Measurements from ENCODE around the gene PLXNA4. TPM values are rescaled to one million over a fixed set of nuclear protein-coding genes. Genes with fewer than 3 reads are reported as not detected.

The PLXNA4 gene
- total RNA-seq, 2 donors from 2014 or later: 9.5 to 18.0 TPM

DNA sequence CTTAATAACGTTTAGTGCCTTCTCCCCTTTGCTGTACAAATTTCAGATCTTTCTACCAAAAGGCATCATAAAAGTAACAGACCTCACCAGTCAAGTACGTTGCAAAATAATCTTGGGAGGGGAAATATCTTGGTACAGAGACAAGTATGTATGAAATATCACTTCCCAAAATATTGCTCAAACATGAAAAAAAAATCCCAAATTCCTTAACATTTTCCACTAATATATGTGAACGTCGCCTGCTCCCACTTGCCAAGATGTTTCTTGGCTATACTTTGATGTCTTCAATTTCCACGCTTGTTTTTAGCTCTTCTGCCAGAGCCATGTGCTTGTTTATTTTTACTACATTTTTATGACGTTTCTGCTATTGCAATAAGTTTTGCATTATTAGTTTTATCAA lies 223.5 kb downstream of the PLXNA4 start:
- Histone ChIP-seq H3K9me3 (no peaks in the 10 kb centered on the region), H3K27ac (no peak overlapping the region), H3K4me3 (no peak overlapping the region), H3K36me3 (no peaks in the 10 kb centered on the region), H3K27me3 (no peaks in the 10 kb centered on the region), H3K4me1 (peaks cover 0 to 13% of the 10 kb centered on the region in 2 donors)
- no peak for DNase-seq (ENCODE audit: low spot score)
- TF ChIP-seq CTCF (IDR thresholded peaks at IDR 0.05): no peak

DNA sequence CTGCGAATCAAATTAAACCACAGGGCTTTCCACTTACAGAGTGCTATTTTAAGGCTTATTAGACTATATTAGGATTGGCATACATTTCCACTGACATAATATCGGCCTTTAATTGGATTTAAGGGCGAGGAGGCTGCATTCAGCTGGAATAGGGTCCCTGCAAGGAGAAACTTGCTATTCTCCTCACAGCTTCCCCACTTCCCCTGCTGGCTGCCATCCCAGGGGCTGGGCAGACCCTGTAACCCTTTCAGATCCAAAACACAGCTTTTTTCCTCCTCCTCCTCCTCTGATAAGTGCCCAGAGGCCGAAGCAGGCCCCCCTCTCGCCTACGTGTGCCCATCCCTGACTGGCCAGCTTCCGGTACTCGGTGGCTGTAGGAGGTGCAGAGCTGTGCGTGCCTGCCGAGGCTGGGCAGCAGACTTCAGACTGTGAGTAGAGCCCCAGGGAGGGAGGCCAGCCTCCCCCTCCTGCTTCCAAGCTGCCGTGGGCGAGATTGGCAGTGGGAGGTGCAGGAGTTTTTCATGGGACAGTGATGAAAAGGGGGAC lies 224.2 kb downstream of the PLXNA4 start:
- H3K4me3 ChIP-seq: no peak overlapping the region
- H3K4me1 ChIP-seq: peaks cover 0 to 13% of the 10 kb centered on the region in 2 donors
- H3K9me3 ChIP-seq: no peaks in the 10 kb centered on the region
- H3K36me3 ChIP-seq: no peaks in the 10 kb centered on the region
- no peaks in the 10 kb centered on the region for H3K27me3 ChIP-seq
- no peak for TF ChIP-seq CTCF (IDR thresholded peaks at IDR 0.05)
- DNase-seq (ENCODE audit: low spot score): no peak
- H3K27ac ChIP-seq: no peak overlapping the region

DNA sequence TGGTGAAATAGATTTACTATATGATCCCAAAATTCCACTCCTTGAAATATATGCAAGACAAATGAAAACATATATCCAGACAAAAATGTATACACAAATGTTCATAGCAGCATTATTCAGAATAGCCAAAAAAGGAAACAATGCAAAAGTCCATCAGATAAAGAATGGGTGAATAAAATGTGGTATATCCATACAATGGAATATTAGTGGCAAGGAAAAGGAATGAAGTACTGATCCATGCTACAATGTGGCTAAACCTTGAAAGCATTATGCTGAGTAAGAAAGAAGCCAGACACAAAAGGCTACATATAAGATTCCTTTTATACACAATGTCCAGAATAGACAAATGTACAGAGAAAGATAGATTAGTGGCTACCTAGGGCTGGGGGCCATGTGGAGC lies 225.5 kb downstream of the PLXNA4 start:
- Histone ChIP-seq H3K27me3 (no peaks in the 10 kb centered on the region), H3K4me3 (no peak overlapping the region), H3K36me3 (no peaks in the 10 kb centered on the region), H3K9me3 (no peaks in the 10 kb centered on the region), H3K4me1 (peaks cover 0 to 17% of the 10 kb centered on the region in 2 donors), H3K27ac (no peak overlapping the region)
- TF ChIP-seq CTCF (IDR thresholded peaks at IDR 0.05): no peak
- DNase-seq (ENCODE audit: low spot score): no peak

- Histone ChIP-seq H3K27ac (no peak overlapping the region), H3K4me1 (peaks cover 0 to 22% of the 10 kb centered on the region in 2 donors), H3K4me3 (no peak overlapping the region), H3K9me3 (no peaks in the 10 kb centered on the region), H3K27me3 (no peaks in the 10 kb centered on the region), H3K36me3 (no peaks in the 10 kb centered on the region)
- no peak for TF ChIP-seq CTCF (IDR thresholded peaks at IDR 0.05)
- DNase-seq (ENCODE audit: low spot score): no peak
Observed at GRCh38 chr7:132349075-132349474, 227.2 kb downstream of the PLXNA4 start.

DNA sequence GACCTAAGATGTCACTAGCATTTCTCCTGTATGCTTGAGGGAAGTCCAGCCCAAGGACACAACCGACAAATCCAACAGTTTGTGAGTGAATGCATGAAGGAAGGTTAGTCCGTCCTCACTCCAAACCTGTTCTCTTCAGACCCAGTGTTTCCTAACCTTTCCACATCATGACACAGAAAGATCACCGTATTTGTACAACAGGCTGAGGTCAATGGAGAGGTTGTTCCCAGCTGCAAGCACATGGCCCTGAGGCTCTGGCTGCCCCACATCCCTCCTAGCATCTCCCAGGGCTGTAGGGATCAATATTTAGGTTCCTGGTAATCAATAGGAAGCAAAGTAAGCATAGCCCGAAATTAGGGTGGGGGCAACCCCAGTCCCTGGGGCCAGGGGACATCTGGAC lies 227.9 kb downstream of the PLXNA4 start:
- DNase-seq (ENCODE audit: low spot score): no peak

More for the DNA sequence above, 227.9 kb downstream of the PLXNA4 start:
- H3K9me3 ChIP-seq: no peaks in the 10 kb centered on the region
- no peak overlapping the region for H3K4me3 ChIP-seq
- TF ChIP-seq CTCF (IDR thresholded peaks at IDR 0.05): no peak
- H3K27me3 ChIP-seq: no peaks in the 10 kb centered on the region
- no peak overlapping the region for H3K27ac ChIP-seq
- H3K36me3 ChIP-seq: no peaks in the 10 kb centered on the region
- peaks cover 0 to 22% of the 10 kb centered on the region in 2 donors for H3K4me1 ChIP-seq

Data from right atrium auricular region (tissue), 2 donors.